ENCODE data around the gene DNAH14. TPM values are rescaled to one million over a fixed set of nuclear protein-coding genes. Genes with fewer than 3 reads are reported as not detected.

Gene DNAH14
- total RNA-seq, 1 experiment from 2014 or later, result 39.7 TPM

GRCh38 chr1:225137976-225138375, 208.5 kb downstream of the DNAH14 start:
- no CpG with 5 or more reads among the region's 3 CpGs for WGBS (ENCODE audit: extremely low coverage, insufficient read length, low lambda C conversion rate)
- no peak overlapping the region for H3K9ac ChIP-seq (ENCODE audit: extremely low read depth, insufficient read length, low read length)
- H3K23me2 ChIP-seq (ENCODE audit: insufficient read length, low read depth, low read length, poor library complexity, severe bottlenecking), result no peaks in the 10 kb centered on the region
- H2BK12ac ChIP-seq (ENCODE audit: insufficient read length, low read depth, low read length), result no peak overlapping the region
- no peak overlapping the region for H3K4ac ChIP-seq (ENCODE audit: low read depth, low read length)
- no peak overlapping the region for H3T11ph ChIP-seq (ENCODE audit: low read length)
- no peak overlapping the region for H3K27ac Mint-ChIP-seq
- H3K36me3 Mint-ChIP-seq (ENCODE audit: insufficient read depth in 1 of 3, low read depth in 3 of 3), result peaks cover 1 to 4% (median 2%) of the 10 kb centered on the region in 3 experiments; a peak in 2 of 7 replicates
- H2BK15ac ChIP-seq (ENCODE audit: low read depth, low read length), result no peak overlapping the region
- no peaks in the 10 kb centered on the region for H3K9me3 ChIP-seq (ENCODE audit: control insufficient read depth, low read depth, low read length)
- no peaks in the 10 kb centered on the region for H3K4me1 ChIP-seq (ENCODE audit: insufficient read depth, low read length)
- H3K4me3 Mint-ChIP-seq, result no peak overlapping the region
- H3K27me3 ChIP-seq (ENCODE audit: insufficient read depth, low read length), result no peaks in the 10 kb centered on the region
- H3K9me3 Mint-ChIP-seq, result peaks cover 7 to 11% of the 10 kb centered on the region in 2 experiments; a peak in 4 of 5 replicates
- no peaks in the 10 kb centered on the region for H3K4me1 Mint-ChIP-seq
- H3K14ac ChIP-seq (ENCODE audit: insufficient read depth, low read length), result no peak overlapping the region; the same call in 1 of the 2 replicates
- H3K4me2 ChIP-seq (ENCODE audit: insufficient read depth, insufficient read length, low read length), result no peak overlapping the region
- no peak overlapping the region for H2BK20ac ChIP-seq (ENCODE audit: low read depth, low read length, poor library complexity, severe bottlenecking)
- no peak overlapping the region for H2AFZ ChIP-seq (ENCODE audit: low read length)
- no peak overlapping the region for H4K8ac ChIP-seq (replicated peaks; ENCODE audit: insufficient read length, low read depth, low read length)
- no peak overlapping the region for H4K91ac ChIP-seq (ENCODE audit: insufficient read length, low read depth, low read length)
- H3K56ac ChIP-seq (ENCODE audit: insufficient read length, low read depth, low read length), result no peak overlapping the region
- no peak overlapping the region for H2AK5ac ChIP-seq (ENCODE audit: insufficient read length, low read length)
- H3K79me1 ChIP-seq (ENCODE audit: insufficient read depth, low read depth, low read length, poor library complexity, severe bottlenecking), result no peaks in the 10 kb centered on the region
- no peaks in the 10 kb centered on the region for H3K27me3 Mint-ChIP-seq (ENCODE audit: low read depth)
- no peak overlapping the region for H2BK120ac ChIP-seq (ENCODE audit: low read depth, low read length, poor library complexity, severe bottlenecking)
- H3K18ac ChIP-seq (ENCODE audit: insufficient read length, low read depth, low read length), result no peak overlapping the region
- H3K27ac ChIP-seq (ENCODE audit: insufficient read length, low read depth, low read length), result no peak overlapping the region
- no peaks in the 10 kb centered on the region for H3K79me2 ChIP-seq (ENCODE audit: insufficient read depth, low read length)
- no peak for DNase-seq
- no peak overlapping the region for H2BK5ac ChIP-seq (ENCODE audit: insufficient read length, low read length)
- no peak overlapping the region for H3K23ac ChIP-seq (ENCODE audit: insufficient read length, low read depth, low read length)
- H4K20me1 ChIP-seq (ENCODE audit: control insufficient read depth, insufficient read depth, insufficient read length), result no peaks in the 10 kb centered on the region
- H4K5ac ChIP-seq (ENCODE audit: insufficient read length, low read depth, low read length), result no peak overlapping the region
- no peak for TF ChIP-seq CTCF (conservative IDR thresholded peaks at IDR 0.05)
